ENCODE data around the gene ALDH1A2.
"Not testable (repeated sequence)": the region's sequence is repeated elsewhere in the genome, so short reads cannot be mapped to it uniquely, and the experiment has no call there.

Gene ALDH1A2

GRCh38 chr15:58081456-58081855 is 15.9 kb upstream of the ALDH1A2 start:
- H3K4me1 ChIP-seq (ENCODE audit: insufficient read depth, low read length), result peaks cover 16% of the 10 kb centered on the region; the same call in 1 of the 2 replicates
- H3K9me3 ChIP-seq (ENCODE audit: control insufficient read depth, insufficient read depth, low read length), result no peaks in the 10 kb centered on the region
- no peaks in the 10 kb centered on the region for H3K36me3 ChIP-seq (ENCODE audit: insufficient read depth, low read length)
- H3K9ac ChIP-seq (ENCODE audit: low read depth, low read length), result no peak overlapping the region

DNA sequence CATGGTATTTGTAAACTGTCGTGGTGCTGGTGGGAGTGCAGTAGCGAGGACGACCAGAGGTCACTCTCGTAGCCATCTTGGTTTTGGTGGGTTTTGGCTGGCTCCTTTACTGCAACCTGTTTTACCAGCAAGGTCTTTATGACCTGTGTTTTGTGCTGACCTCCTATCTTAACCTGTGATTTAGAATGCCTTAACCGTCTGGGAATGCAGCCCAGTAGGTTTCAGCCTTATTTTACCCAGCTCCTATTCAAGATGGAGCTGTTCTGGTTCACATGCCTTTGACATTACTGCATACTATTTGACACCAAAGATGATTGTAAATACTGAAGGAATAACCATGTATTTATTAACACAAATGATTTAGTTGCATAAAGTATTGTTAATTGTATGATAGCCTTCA is 15.4 kb upstream of the ALDH1A2 start:
- H3K9me3 ChIP-seq (ENCODE audit: control insufficient read depth, insufficient read depth, low read length); H3K36me3 ChIP-seq (ENCODE audit: insufficient read depth, low read length); H3K9ac ChIP-seq (ENCODE audit: low read depth, low read length): not testable (repeated sequence)
- peaks cover 16% of the 10 kb centered on the region; the same call in 1 of the 2 replicates for H3K4me1 ChIP-seq (ENCODE audit: insufficient read depth, low read length)

- no peaks in the 10 kb centered on the region for H3K36me3 ChIP-seq (ENCODE audit: insufficient read depth, low read length)
These were observed 14.9 kb upstream of the ALDH1A2 start for GRCh38 chr15:58080398-58080797.

GRCh38 chr15:58078591-58078990 is 13.1 kb upstream of the ALDH1A2 start:
- H3K9me3 ChIP-seq (ENCODE audit: control insufficient read depth, insufficient read depth, low read length), result no peaks in the 10 kb centered on the region
- H3K9ac ChIP-seq (ENCODE audit: low read depth, low read length), result no peak overlapping the region
- H3K4me1 ChIP-seq (ENCODE audit: insufficient read depth, low read length), result peaks cover 16% of the 10 kb centered on the region; the same call in 1 of the 2 replicates
- H3K36me3 ChIP-seq (ENCODE audit: insufficient read depth, low read length), result no peaks in the 10 kb centered on the region

More at GRCh38 chr15:58080398-58080797, 14.9 kb upstream of the ALDH1A2 start:
- Histone ChIP-seq H3K9ac (ENCODE audit: low read depth, low read length) (no peak overlapping the region), H3K9me3 (ENCODE audit: control insufficient read depth, insufficient read depth, low read length) (no peaks in the 10 kb centered on the region), H3K4me1 (ENCODE audit: insufficient read depth, low read length) (peaks cover 16% of the 10 kb centered on the region; the same call in 1 of the 2 replicates)

GRCh38 chr15:58077427-58077826 is 11.9 kb upstream of the ALDH1A2 start:
- H3K9me3 ChIP-seq (ENCODE audit: control insufficient read depth, insufficient read depth, low read length), result no peaks in the 10 kb centered on the region
- peaks cover 16% of the 10 kb centered on the region; the same call in 1 of the 2 replicates for H3K4me1 ChIP-seq (ENCODE audit: insufficient read depth, low read length)
- no peak overlapping the region for H3K9ac ChIP-seq (ENCODE audit: low read depth, low read length)
- H3K36me3 ChIP-seq (ENCODE audit: insufficient read depth, low read length), result no peaks in the 10 kb centered on the region

DNA sequence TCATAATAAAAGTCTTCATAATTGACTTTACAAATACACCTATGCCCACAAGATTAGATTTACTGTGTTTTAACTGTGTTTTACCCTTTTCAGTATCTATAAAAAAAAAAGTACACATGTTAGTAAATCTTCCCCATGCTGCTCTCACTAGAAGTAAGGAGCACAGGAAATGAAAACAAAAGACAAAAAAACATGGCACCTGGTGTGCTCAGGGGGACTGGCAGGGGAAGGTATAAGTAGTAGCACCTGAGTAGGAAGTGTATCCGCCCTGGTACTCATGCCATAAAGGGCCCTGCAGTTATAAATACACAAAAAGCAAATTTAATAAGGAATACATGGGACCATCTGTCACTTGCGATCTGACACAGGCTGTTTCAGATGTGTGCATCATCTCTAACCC is 8.9 kb upstream of the ALDH1A2 start:
- H3K9me3 ChIP-seq (ENCODE audit: control insufficient read depth, insufficient read depth, low read length), result no peaks in the 10 kb centered on the region
- H3K4me1 ChIP-seq (ENCODE audit: insufficient read depth, low read length), result no peaks in the 10 kb centered on the region
- no peaks in the 10 kb centered on the region for H3K36me3 ChIP-seq (ENCODE audit: insufficient read depth, low read length)
- no peak overlapping the region for H3K9ac ChIP-seq (ENCODE audit: low read depth, low read length)

- no peaks in the 10 kb centered on the region for H3K4me1 ChIP-seq (ENCODE audit: insufficient read depth, low read length)
- H3K36me3 ChIP-seq (ENCODE audit: insufficient read depth, low read length), result no peaks in the 10 kb centered on the region
- H3K9me3 ChIP-seq (ENCODE audit: control insufficient read depth, insufficient read depth, low read length), result no peaks in the 10 kb centered on the region
- H3K9ac ChIP-seq (ENCODE audit: low read depth, low read length), result no peak overlapping the region
These were observed 5.4 kb upstream of the ALDH1A2 start for GRCh38 chr15:58070801-58071418.

GRCh38 chr15:58069008-58069407 is 3.5 kb upstream of the ALDH1A2 start:
- Histone ChIP-seq H3K4me1 (ENCODE audit: insufficient read depth, low read length) (peaks cover 6% of the 10 kb centered on the region; the same call in 1 of the 2 replicates), H3K9ac (ENCODE audit: low read depth, low read length) (no peak overlapping the region), H3K9me3 (ENCODE audit: control insufficient read depth, insufficient read depth, low read length) (no peaks in the 10 kb centered on the region), H3K36me3 (ENCODE audit: insufficient read depth, low read length) (no peaks in the 10 kb centered on the region)

- Histone ChIP-seq H3K9ac (ENCODE audit: low read depth, low read length) (peak overlapping the region; percentile 62; the same call in 1 of the 2 replicates), H3K4me1 (ENCODE audit: insufficient read depth, low read length) (peaks cover 7% of the 10 kb centered on the region; the same call in 1 of the 2 replicates), H3K36me3 (ENCODE audit: insufficient read depth, low read length) (no peaks in the 10 kb centered on the region), H3K9me3 (ENCODE audit: control insufficient read depth, insufficient read depth, low read length) (no peaks in the 10 kb centered on the region; the same call in 1 of the 2 replicates)
These were observed 744 bp upstream of the ALDH1A2 start for GRCh38 chr15:58066042-58066867.

DNA sequence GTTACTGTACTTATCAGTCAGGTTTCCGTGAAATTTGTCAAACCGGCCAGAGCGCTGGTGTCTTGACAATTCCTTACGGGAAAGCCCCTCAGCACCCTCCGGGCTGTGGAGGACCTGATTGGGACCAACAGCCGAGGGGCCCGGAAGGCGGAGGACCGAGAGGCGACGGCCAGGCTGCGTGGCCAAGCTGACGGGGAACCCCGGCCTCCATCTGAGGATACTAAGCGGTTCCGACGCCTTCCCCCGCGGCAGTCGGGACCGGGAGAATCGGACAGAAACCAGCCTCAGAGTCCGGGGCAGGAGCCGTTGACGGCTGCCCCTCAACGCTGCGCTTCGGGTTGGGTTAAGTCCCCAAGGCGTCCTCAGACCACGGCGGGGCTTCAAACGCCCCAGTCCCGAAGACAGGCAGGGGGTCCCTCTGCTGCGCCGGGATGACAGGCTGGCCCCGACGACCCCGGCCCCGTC is 499 bp downstream of the ALDH1A2 start:
- no peaks in the 10 kb centered on the region; the same call in 1 of the 2 replicates for H3K9me3 ChIP-seq (ENCODE audit: control insufficient read depth, insufficient read depth, low read length)
- peak overlapping the region; percentile 62; the same call in 1 of the 2 replicates for H3K9ac ChIP-seq (ENCODE audit: low read depth, low read length)
- H3K4me1 ChIP-seq (ENCODE audit: insufficient read depth, low read length), result peaks cover 7% of the 10 kb centered on the region; the same call in 1 of the 2 replicates
- H3K36me3 ChIP-seq (ENCODE audit: insufficient read depth, low read length), result no peaks in the 10 kb centered on the region

- Histone ChIP-seq H3K9me3 (ENCODE audit: control insufficient read depth, insufficient read depth, low read length) (no peaks in the 10 kb centered on the region; the same call in 1 of the 2 replicates), H3K9ac (ENCODE audit: low read depth, low read length) (peak overlapping the region; percentile 62; the same call in 1 of the 2 replicates), H3K4me1 (ENCODE audit: insufficient read depth, low read length) (peaks cover 7% of the 10 kb centered on the region; the same call in 1 of the 2 replicates), H3K36me3 (ENCODE audit: insufficient read depth, low read length) (no peaks in the 10 kb centered on the region)
These were observed 1.2 kb downstream of the ALDH1A2 start for GRCh38 chr15:58064082-58064979.

GRCh38 chr15:58063614-58064013 is 1.9 kb downstream of the ALDH1A2 start:
- no peak overlapping the region for H3K9ac ChIP-seq (ENCODE audit: low read depth, low read length)
- peaks cover 7% of the 10 kb centered on the region; the same call in 1 of the 2 replicates for H3K4me1 ChIP-seq (ENCODE audit: insufficient read depth, low read length)
- H3K36me3 ChIP-seq (ENCODE audit: insufficient read depth, low read length), result no peaks in the 10 kb centered on the region
- H3K9me3 ChIP-seq (ENCODE audit: control insufficient read depth, insufficient read depth, low read length), result no peaks in the 10 kb centered on the region; the same call in 1 of the 2 replicates

GRCh38 chr15:58062983-58063382 is 2.5 kb downstream of the ALDH1A2 start:
- Histone ChIP-seq H3K36me3 (ENCODE audit: insufficient read depth, low read length) (no peaks in the 10 kb centered on the region), H3K9ac (ENCODE audit: low read depth, low read length) (no peak overlapping the region), H3K9me3 (ENCODE audit: control insufficient read depth, insufficient read depth, low read length) (no peaks in the 10 kb centered on the region; the same call in 1 of the 2 replicates), H3K4me1 (ENCODE audit: insufficient read depth, low read length) (peaks cover 7% of the 10 kb centered on the region; the same call in 1 of the 2 replicates)

- H3K9ac ChIP-seq (ENCODE audit: low read depth, low read length), result no peak overlapping the region
- no peaks in the 10 kb centered on the region; the same call in 1 of the 2 replicates for H3K9me3 ChIP-seq (ENCODE audit: control insufficient read depth, insufficient read depth, low read length)
- no peaks in the 10 kb centered on the region for H3K36me3 ChIP-seq (ENCODE audit: insufficient read depth, low read length)
- peaks cover 7% of the 10 kb centered on the region; the same call in 1 of the 2 replicates for H3K4me1 ChIP-seq (ENCODE audit: insufficient read depth, low read length)
These were observed 3.3 kb downstream of the ALDH1A2 start for GRCh38 chr15:58062175-58062574.
